Keratinocyte (primary cell): Measurements from ENCODE around the gene C2orf49. TPM values are rescaled to one million over a fixed set of nuclear protein-coding genes. Genes with fewer than 3 reads are reported as not detected.
"Not testable (repeated sequence)": the region's sequence is repeated elsewhere in the genome, so short reads cannot be mapped to it uniquely, and the experiment has no call there.

Source experiments
- DNase-seq: peaks from one replicate; pipeline ENCODE4 v3.0.0-alpha.2; 2011; ENCODE audit warnings: low read depth, missing footprints, low spot score
- FAIRE-seq: peaks from 2 replicates; lab custom pipeline; 2011; peaks lifted over from hg19 to GRCh38; lab: Jason Lieb, UNC
- H2AFZ ChIP-seq: 2 replicates; pipeline ENCODE4 v1.6.0; 2012; ENCODE audit warnings: low read length, control low read depth, inconsistent platforms; ENCODE audit not compliant: control insufficient read depth
- H3K27ac ChIP-seq: 2 replicates; pipeline ENCODE4 v1.5.1; 2011; ENCODE audit warnings: low read length; ENCODE audit not compliant: control insufficient read depth, insufficient read depth
- H3K27me3 ChIP-seq: 3 replicates; pipeline ENCODE4 v1.6.0; 2011; ENCODE audit warnings: low read length; ENCODE audit not compliant: control insufficient read depth, insufficient read depth; ENCODE audit errors: extremely low read depth
- H3K36me3 ChIP-seq, 2 experiments: 2 replicates in 1 of 2; 3 replicates in 1 of 2; pipeline ENCODE4 v1.5.1; 2011; ENCODE audit warnings: low read length in 2 of 2, mild to moderate bottlenecking in 1 of 2; ENCODE audit not compliant: control insufficient read depth in 2 of 2, insufficient read depth in 2 of 2; ENCODE audit errors: extremely low read depth in 1 of 2
- H3K4me1 ChIP-seq: 3 replicates; pipeline ENCODE4 v1.5.1; 2011; ENCODE audit warnings: low read length; ENCODE audit not compliant: control insufficient read depth, insufficient read depth; ENCODE audit errors: extremely low read depth
- H3K4me2 ChIP-seq: 3 replicates; pipeline ENCODE4 v1.6.0; 2011; ENCODE audit warnings: low read depth, low read length; ENCODE audit not compliant: control insufficient read depth, insufficient read depth; ENCODE audit errors: extremely low read depth
- H3K4me3 ChIP-seq, 3 experiments: fragments of 200-600 bp in 1 of 3; sonication (generic) in 1 of 3; 2 replicates in 2 of 3; 3 replicates in 1 of 3; pipeline ENCODE4 v1.5.1; 2011 to 2016; ENCODE audit warnings: low read length in 3 of 3, mild to moderate bottlenecking in 3 of 3, control low read depth in 2 of 3, inconsistent platforms in 1 of 3, low read depth in 1 of 3, mixed read lengths in 1 of 3, mixed run types in 1 of 3, moderate library complexity in 1 of 3; ENCODE audit not compliant: control insufficient read depth in 2 of 3, insufficient read depth in 2 of 3; ENCODE audit errors: extremely low read depth in 1 of 3
- H3K79me2 ChIP-seq: 2 replicates; pipeline ENCODE4 v1.6.0; 2012; ENCODE audit warnings: low read length; ENCODE audit not compliant: control insufficient read depth, insufficient read depth
- H3K9ac ChIP-seq: 3 replicates; pipeline ENCODE4 v1.6.0; 2011; ENCODE audit warnings: low read length; ENCODE audit not compliant: control insufficient read depth, insufficient read depth; ENCODE audit errors: extremely low read depth
- H3K9me1 ChIP-seq: 3 replicates; pipeline ENCODE4 v1.6.0; 2011; ENCODE audit warnings: low read length; ENCODE audit not compliant: control insufficient read depth, insufficient read depth; ENCODE audit errors: extremely low read depth
- H3K9me3 ChIP-seq: 2 replicates; pipeline ENCODE4 v1.5.1; 2012; ENCODE audit warnings: low read depth, low read length; ENCODE audit not compliant: control insufficient read depth
- H4K20me1 ChIP-seq: 3 replicates; pipeline ENCODE4 v1.6.0; 2011; ENCODE audit warnings: low read length; ENCODE audit not compliant: control insufficient read depth, insufficient read depth; ENCODE audit errors: extremely low read depth
- CTCF ChIP-seq, 3 experiments: IDR thresholded peaks in 1 of 3; conservative IDR thresholded peaks in 1 of 3; optimal IDR thresholded peaks in 1 of 3; 2 replicates in 2 of 3; 3 replicates in 1 of 3; pipeline versions ENCODE3 to v1.5.1; 2011; ENCODE audit warnings: low read length in 3 of 3, mild to moderate bottlenecking in 3 of 3, moderate library complexity in 2 of 3, control low read depth in 1 of 3, inconsistent platforms in 1 of 3; ENCODE audit not compliant: insufficient read depth in 2 of 3; ENCODE audit errors: extremely low read depth in 1 of 3
- EZH2 ChIP-seq: IDR thresholded peaks from one replicate; pipeline ENCODE4 v1.6.1; 2012; ENCODE audit warnings: inconsistent platforms, mild to moderate bottlenecking, low read length, moderate library complexity
- dilution Hi-C: fragments of 300-500 bp; cut with MboI; formaldehyde crosslinking; loops from one replicate; pipeline ENCODE4 v1.7.0; 2020; ENCODE audit warnings: low sequenced_read_pairs; ENCODE audit not compliant: extremely low pct_ligation_motif_present
- polyA plus RNA-seq, 5 experiments: library from polyadenylated mRNA; depleted of rRNA in 3 of 5; stranded (reverse) in 3 of 5; stranded (forward) in 1 of 5; unstranded in 1 of 5; fragments of >200 nt; gene quantifications; 1 replicate in 1 of 5; 2 replicates in 3 of 5; 3 replicates in 1 of 5; pipeline versions ENCODE4 v1.2.1 to v1.2.3, GENCODE V29; 2011 to 2012; ENCODE audit warnings: missing spikeins in 2 of 5, low read depth in 1 of 5, low replicate concordance in 1 of 5

Gene C2orf49
- polyA plus RNA-seq, 1 donor (not counting 4 experiments of a cell fraction or from before 2014, with no cell fraction given) = 19.4 TPM

GRCh38 chr2:105324732-105325131, 12.6 kb upstream of the C2orf49 start:
- no peak for TF ChIP-seq EZH2
- no peak for TF ChIP-seq CTCF (optimal IDR thresholded peaks at IDR 0.05 in 1 of 3, IDR thresholded peaks at IDR 0.05 in 1 of 3, conservative IDR thresholded peaks at IDR 0.05 in 1 of 3; ENCODE audit: extremely low read depth in 1 of 3, insufficient read depth in 2 of 3, low read length in 3 of 3)
- Histone ChIP-seq H3K27ac (peak overlapping the region; percentile 73), H3K79me2 (peaks cover 75% of the 10 kb centered on the region), H3K9me3 (no peaks in the 10 kb centered on the region), H3K4me3 (peak overlapping the region in 2 of 3 experiments; percentile 34 to 49), H3K4me2 (peak overlapping the region; percentile 71), H3K9ac (peak overlapping the region; percentile 65), H2AFZ (peak overlapping the region; percentile 74), H4K20me1 (peaks cover 3% of the 10 kb centered on the region), H3K36me3 (no peaks in the 10 kb centered on the region), H3K27me3 (no peaks in the 10 kb centered on the region), H3K4me1 (peaks cover 45% of the 10 kb centered on the region), H3K9me1 (no peaks in the 10 kb centered on the region)
- dilution Hi-C loops = no loop called here
- peak; percentile 53 for DNase-seq
- peak; percentile 87 for FAIRE-seq

GRCh38 chr2:105325389-105325963, 11.9 kb upstream of the C2orf49 start:
- Histone ChIP-seq H3K36me3 (no peaks in the 10 kb centered on the region), H3K27me3 (no peaks in the 10 kb centered on the region), H3K27ac (peak overlapping the region; percentile 73), H3K9ac (no peak overlapping the region), H3K9me1 (no peaks in the 10 kb centered on the region), H2AFZ (no peak overlapping the region), H3K79me2 (peaks cover 68% of the 10 kb centered on the region), H3K4me1 (peaks cover 51% of the 10 kb centered on the region), H3K4me2 (peak overlapping the region; percentile 71), H4K20me1 (peaks cover 3% of the 10 kb centered on the region), H3K9me3 (no peaks in the 10 kb centered on the region), H3K4me3 (no peak overlapping the region)
- DNase-seq (no peak), FAIRE-seq (no peak)
- dilution Hi-C loops = no loop called here
- TF ChIP-seq CTCF (optimal IDR thresholded peaks at IDR 0.05 in 1 of 3, IDR thresholded peaks at IDR 0.05 in 1 of 3, conservative IDR thresholded peaks at IDR 0.05 in 1 of 3; ENCODE audit: extremely low read depth in 1 of 3, insufficient read depth in 2 of 3, low read length in 3 of 3) (no peak), EZH2 (no peak)

GRCh38 chr2:105327271-105327670, 10.1 kb upstream of the C2orf49 start:
- Histone ChIP-seq H3K4me1 (peaks cover 52% of the 10 kb centered on the region), H3K79me2 (peaks cover 52% of the 10 kb centered on the region)
- H3K4me2 ChIP-seq, H3K27me3 ChIP-seq, FAIRE-seq, H3K36me3 ChIP-seq, H3K9ac ChIP-seq, H3K9me1 ChIP-seq, dilution Hi-C loops, H3K27ac ChIP-seq, H3K4me3 ChIP-seq, H3K9me3 ChIP-seq, H2AFZ ChIP-seq, H4K20me1 ChIP-seq, DNase-seq: not testable (repeated sequence)
